ENCODE results near the gene CACNA2D3.

- no peak for TF ChIP-seq CTCF (IDR thresholded peaks at IDR 0.05; ENCODE audit: insufficient read depth, low read depth, low read length)
- TF ChIP-seq EZH2 (IDR thresholded peaks at IDR 0.05; ENCODE audit: insufficient read depth, low read length) = no peak
Measured at GRCh38 chr3:54083921-54084320, 38.4 kb upstream of the CACNA2D3 start.
